HK-2 (cell line): Measurements from ENCODE around the gene TCEA3.
A peak's percentile ranks its signal among the peaks of the same experiment; 100 is the strongest.

Source experiments
- DNase-seq: peaks from one replicate; pipeline ENCODE4 v3.0.0-alpha.2; 2018; ENCODE audit not compliant: unreplicated experiment

The TCEA3 gene

DNA sequence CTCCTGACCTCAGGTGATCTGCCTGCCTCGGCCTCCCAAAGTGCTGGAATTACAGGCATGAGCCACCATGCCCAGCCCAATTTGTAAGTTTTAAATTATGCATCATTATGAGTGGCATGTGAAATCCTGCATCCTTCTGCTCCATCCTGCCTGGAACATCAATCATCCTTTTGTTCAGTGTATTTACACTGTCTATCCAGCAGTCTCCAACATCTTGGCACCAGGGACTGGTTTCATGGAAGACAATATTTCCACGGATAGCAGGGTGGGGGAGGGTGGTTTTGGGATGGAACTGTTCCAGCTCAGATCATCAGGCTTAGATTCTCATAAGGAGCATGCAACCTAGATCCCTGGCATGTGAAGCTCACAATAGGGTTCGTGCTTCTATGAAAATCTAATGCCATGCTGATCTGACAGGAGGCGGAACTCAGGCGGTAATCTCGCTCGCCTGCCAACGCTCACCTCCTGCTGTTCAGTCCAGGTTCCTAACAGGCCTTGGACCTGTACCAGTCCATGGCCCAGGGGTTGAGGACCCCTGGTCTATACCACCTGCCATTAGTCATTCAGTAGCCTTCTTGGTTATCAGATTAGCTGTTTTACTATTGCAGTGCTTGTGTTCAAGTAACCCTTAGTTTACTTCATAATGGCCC, 22.2 kb upstream of the TCEA3 start:
- no peak for DNase-seq

DNA sequence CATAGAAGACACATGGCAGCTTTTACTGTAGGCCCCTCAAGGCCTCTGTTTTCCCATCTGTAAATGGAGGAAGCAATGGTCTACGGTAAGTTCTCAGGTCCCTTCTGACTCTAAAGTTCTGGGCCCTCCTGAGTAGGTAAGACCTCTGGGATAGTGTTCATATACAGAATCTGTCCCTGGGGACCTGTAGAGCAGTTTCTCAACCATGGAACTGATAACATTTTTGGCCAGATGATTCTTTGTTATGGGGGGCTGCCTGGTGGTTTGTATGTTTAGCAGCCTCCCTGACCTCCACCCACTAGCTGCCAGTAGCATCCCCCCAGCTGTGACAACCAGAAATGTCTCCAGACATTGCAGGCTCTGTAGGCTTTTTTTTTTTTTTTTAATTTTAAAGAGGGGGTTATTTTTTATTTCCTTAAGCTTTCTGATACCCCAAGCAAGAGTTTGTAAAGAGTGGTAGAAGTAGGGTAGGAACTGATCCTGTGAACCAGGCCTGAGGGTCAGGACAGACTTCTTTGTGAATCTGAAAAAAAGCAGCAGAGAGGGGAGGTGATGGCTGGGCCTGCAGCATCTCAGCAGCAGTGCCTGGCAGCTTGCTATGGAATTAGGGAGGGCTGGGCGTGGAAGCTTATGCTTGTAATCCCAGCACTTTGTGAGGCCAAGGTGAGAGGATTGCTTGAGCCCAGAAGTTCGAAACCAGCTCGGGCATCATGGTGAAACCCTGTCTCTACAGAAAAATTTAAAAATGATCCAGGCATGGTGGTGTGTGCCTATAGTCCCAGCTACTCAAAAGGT, 20.2 kb upstream of the TCEA3 start:
- no peak for DNase-seq

DNA sequence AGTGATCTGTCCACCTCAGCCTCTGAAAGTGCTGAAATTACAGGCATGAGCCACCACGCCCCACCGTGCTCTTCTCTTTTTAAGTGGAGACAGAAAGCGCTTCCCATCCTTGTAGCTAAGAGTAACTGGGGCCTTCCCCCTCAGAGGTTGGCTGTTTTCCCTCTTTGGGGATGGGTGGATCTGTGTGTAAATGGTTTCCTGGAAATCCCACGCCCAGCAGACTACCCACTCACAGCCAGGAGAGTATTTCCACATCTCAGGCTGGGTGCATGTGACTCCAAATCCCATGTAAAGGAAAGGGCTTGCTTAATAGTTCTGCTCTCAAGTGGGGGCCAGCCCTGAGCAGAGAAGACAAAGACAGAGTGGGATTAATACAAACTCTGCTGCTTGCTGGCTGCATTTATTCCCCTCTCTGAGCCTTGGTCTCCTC, 19.6 kb upstream of the TCEA3 start:
- DNase-seq = no peak

DNA sequence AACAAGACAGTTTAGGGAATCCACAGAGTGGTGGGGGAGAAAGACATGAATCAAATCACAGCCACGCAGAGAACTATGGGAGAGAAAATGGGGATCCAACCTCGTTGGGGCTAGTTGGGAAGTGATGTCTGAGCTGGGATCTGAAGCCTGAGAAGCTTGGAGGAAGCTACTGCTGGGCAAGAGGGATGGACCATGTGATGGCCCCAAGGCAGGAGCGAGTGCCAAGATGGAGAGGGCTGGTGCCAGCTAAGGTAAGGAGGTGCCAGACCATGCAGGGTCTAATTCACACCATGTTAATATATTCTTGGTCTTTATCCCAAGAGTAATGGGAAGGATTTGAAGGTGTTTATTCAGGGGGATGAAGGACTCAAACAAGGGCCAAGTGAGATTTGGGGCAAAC, 18.2 kb upstream of the TCEA3 start:
- no peak for DNase-seq

DNA sequence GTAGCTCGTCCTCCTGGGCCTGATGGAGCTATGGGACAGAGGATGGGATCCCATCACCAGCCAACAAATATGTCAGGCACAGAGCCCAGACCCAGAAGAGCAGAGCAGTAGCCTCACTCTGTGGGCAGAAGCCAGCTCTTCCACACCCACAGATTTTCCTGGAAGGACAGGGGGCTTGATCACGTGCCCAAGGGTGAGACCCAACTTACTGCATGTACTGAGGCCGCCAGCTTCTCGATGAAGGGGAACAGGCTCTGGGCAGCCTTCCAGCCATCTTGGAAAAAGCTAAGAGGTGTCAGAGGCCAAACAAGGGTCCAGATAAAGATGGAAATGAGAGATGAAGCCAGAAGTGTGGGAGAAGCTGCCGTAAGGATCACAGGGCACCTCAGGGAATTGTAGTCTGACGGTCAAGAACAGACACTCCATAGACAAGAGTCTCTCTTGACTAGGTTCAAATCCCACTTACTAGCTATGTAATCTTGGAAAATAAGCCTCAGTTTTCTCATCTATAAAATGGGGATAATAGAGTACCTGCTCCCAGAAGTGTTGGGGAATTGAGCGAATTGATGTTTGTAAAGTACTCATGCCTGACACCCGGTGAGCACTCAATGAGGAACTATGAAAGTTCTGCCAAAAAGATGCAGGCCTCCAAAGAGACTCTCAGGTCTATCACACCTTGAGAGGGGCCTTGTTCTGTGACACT, 17.0 kb upstream of the TCEA3 start:
- DNase-seq = no peak

DNA sequence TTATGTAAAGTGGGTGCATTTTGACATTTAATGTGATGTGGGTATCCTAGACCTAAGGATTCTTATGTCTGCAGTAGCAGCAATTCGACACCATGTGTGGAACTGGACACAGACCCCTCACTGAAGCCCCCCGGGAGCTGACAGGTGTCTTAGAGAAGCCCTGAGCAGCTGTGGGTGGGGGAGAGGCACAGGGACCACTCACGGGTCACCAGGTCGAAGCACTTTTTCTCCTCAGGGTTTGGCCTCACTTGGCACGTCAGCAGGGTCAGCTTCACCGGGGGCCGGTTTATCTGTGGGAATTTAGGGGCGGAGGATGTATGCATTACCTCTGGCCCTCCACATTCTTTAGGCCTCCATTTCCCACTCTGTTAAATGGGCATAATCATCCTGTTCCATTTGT, 14.0 kb upstream of the TCEA3 start:
- no peak for DNase-seq

DNA sequence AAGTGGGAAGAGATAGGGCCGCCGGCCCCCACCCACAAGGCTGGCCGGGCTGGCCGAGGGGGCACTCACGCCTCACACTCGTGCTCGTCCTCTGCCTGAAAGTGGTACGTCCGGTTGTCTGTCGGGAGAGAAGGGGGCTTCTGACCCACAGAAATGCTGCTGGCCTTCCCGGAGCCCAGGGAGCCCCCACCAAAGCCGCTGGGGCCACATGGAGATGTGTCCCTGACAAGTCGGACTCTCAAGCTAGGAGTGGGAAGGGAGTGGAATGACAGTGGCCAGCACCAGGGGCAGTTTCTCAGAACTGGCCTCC, 12.8 kb upstream of the TCEA3 start:
- no peak for DNase-seq

DNA sequence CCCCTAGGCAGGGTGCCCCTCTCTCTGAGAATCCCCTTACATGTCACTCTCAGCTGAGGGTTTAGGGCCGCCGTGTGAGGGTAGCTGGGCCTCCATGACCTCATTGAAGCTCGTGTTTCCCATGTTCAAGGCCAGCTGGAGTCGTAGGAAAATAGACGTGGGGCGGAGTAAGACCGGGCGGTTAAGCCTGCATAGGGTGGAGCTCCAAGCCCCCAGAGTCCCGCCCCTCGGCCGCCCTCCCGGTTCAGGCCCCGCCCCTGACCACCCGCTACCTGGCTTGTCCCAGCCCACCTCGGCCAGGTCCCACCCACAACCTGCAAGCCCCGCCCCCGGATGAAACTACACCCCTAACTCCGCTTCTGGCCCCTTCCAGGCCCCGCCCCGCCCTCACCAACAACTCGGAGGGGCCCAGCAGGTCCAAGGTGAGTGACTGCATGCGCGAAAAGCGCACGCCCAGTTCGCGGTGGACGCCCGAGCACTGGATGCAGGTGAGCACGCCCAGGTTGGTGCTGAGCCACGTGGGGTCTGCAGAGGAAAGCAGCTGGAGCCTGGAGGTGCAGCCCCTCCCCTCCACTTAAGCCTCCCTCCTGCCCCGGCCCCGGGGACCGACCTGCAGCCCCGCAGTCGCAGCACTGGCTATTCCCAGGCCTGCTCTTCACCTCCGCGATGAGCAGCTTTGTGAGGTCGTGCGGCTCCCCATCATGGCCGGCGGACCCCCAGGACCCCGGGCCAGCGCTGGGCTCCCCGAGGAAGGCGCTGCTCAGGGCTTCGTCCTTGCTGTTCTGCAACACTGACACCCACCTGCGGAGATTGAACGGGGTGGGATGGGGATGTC, 12.2 kb upstream of the TCEA3 start:
- no peak for DNase-seq

DNA sequence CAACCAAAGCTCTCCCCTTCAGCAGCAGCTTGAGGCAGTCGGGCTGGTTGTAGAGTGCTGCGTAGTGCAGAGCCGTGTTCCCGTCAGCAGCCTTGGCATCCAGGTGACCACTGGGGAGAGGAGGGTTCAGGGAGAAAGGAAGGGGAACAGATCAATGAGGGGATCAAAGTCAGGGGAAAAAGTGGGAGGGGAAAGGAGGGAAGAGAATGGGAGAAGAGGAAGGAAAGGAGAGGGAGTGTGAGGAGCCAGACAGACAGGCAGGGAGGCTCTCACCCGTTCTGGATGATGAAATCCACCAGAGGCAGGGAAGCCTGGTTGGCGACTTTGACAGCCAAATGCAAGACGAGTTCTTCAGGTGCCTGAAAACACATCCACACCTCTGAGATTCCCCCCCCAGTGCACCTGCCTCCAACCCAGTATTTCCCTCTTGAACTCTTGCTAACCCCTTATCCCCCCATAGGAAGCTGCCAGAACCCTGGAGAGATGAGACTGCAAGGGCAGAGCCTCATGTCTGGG, 9.8 kb upstream of the TCEA3 start:
- DNase-seq = no peak

DNA sequence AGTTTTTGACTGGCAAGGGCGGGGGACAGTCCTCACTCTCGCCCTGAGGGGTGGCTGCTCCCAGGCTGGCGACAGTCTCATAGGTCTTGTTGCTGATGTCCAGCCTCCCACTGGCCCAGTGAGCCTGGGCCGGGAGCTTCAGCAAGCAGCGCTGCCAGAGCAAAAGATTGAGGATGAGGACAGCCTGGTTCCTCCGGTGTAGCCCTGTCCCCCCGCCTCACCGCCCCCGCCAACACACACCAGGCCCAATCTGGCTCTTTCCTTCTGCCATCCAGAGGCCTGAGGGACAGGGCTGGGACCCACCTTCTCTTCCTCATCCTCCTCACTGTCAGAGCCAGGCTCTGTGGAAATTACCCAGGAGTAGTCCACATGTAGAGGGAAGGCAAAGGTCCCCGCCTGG, 8.6 kb upstream of the TCEA3 start:
- DNase-seq = no peak

DNA sequence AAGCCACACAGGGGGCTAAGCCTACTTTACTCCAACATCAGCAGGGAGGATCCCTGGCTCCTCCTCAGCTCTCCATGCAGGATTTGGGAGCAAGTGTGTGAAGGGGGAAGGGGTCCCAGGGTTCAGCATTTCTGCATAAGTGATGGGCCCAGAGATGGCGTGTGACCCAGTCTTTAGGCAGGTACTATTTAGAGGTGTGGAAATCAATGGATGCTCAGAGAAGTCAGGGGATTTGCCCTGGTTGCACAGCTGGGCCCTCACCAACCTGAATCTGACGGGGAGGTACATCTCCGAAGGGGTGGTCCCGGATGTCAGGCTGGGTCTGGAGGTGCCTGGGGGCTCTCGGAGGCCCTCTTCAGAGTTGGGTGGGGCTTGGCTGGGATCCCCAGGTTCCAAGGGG, 6.9 kb upstream of the TCEA3 start:
- no peak for DNase-seq

DNA sequence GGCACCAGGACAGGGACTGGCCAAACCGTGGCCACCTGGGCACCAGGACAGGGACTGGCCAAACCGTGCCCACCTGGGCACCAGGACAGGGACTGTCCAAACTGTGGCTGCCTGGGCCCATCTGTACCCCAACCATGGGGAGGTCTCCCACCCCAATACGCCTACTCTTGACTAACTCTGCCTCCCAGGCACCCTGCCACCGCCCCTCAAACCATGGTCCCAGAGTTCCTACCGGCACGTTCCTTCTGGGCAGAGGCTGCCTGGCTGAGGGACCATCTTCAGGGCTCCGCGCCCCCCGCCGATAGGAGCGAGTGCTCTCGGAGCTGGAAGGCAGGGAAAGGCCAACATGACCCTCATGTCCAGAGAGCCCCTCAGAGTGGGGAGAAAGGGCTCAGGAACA, 6.3 kb upstream of the TCEA3 start:
- DNase-seq = no peak

DNA sequence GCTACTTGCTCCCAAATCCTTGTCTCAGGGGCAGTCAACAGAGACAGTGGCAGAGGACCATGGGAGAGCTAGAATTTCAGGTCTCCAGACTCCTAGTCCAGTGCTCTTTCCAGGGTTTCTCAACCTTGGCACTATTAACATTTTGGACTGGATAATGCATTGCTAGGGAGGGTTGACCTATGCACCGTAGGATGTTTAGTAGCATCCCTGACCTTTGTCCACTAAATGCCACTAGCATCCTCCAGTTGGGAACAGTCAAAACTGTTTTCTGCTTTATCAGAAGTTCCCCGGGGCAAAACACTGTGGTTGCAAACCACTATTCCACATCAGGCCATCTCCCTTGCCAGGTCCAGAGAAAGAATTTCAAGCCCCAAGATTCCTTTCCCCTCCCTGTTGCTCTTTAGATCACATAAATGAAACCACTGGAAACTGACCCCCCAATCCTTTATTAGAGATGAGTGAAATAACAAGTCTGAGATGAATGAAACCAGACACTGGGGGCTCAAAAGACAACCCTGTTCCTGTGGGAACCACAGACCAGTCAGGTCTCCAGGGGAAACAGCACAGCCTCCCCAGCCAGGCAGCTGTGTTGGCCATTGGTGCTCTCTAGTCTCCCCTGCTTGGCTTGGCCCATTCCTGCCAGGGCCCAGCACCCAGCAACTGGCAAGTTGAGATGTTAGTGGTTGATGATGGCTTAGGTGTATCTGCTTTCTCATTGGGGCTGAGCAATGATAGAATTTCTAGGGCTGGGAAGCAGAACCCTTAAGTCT, 3.8 kb upstream of the TCEA3 start:
- DNase-seq = no peak

DNA sequence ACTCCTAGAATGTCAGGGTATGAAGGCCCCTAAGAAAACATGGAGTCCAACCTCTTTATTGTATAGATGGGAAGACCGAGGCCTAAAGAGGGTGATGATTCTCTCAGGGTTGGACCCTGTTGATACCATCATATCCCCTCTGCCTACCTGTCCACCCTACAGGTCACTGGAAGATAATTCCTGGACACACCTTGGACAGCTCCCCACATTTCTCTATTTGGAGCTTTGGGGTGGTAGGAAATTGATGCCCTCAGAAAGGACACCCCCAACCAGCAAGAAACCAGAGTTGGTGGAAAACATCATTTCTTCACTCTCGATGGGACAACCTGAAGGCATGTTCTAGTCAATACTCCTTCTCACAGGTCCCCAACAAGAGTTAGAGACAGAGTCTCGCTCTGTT, 3.0 kb upstream of the TCEA3 start:
- DNase-seq = no peak

DNA sequence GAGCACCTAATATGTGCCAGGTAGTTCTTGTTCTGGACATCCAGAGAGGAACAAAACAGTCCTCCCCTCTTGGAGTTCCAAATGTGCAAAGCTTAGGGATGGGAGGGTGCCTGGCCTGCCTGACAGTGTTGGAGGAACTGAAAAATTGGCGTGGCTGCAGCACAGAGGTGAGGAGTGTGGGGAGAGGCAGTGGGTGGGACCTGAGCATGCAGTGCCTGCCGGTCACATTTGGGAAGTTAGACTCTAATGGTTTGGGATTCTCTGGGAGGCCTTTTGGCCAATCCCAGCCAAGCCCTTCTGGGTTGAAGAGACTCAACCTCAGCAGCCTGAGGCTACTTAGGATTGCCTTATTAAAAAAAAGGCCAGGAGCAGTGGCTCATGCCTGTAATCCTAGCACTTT, 2.3 kb upstream of the TCEA3 start:
- DNase-seq = no peak

DNA sequence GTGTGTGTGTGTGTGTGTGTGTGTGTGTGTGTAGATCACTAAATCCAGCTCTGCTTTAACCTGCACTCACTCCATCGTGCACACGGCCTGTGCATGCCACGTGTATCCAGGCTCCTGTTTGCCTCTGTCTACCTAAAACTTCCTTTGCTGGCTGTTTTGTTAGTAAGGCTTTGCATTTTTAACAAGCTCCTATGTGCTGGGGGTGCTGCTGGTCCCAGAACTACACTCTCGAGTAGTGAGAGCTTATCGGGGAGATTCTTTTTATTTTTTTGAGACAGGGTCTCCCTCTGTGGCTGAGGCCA, 596 bp upstream of the TCEA3 start:
- no peak for DNase-seq

DNA sequence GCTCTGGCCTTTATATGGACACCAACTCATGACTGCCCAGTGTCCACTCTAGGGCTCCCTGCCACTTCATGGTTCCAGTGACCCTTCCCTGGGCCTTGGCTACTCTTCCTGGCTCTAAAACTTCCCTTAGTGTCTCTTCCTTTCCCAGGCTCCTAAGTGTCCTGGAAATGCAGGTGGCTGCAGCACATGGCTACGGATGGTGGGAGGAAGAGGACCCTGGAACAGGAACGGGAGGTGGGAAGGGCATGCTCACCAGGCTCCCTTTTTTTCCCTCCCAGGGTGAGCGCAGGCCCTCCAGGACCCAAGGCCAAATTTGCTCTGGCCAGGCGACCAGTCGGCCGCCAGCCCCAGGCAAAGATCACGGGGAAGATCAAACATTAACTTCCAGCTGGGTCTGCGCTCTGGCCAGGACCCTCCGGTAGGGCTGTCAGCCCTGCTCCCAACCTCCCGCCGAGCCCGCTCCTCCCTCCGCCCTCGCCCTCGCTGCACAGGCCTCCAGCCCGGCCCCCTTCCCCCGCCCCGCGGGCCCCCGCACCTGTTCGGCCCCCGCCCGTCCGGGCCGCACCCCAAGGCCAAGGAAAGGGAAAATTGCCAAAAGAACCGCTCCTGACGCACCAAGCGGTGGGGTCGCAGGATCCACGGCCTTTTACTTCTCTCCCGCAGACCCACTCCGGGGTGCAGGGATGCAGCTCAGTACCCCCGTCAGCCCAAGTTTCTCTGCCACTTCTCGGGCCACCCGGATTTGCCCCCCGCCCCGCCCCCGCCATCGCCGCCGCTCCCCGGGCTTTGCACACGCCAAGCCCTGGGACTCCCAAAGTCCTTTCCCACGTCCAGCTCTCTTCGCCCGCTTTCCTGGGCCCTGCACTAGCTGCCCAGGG, 894 bp downstream of the TCEA3 start:
- DNase-seq = peak; percentile 54

DNA sequence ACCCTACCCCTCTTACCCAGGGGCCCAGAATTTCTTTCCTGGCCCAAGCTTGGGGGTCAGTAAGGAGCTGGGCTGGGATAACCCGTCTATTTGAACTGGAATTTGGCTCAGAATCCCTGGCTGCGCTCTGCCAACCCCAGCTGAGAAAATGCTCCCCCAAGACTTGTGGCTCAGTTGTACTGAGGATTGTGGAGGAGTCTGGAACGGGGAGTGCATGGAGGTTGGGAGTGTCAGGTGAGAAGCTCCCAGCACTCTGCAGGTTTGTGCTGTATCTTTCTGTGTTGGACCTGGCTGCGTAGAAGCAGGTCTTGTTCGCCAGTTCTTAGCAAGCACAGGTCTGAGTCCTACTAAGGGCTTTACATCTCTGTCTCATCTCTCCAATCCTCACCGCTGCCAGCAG, 1.6 kb downstream of the TCEA3 start:
- DNase-seq = no peak

DNA sequence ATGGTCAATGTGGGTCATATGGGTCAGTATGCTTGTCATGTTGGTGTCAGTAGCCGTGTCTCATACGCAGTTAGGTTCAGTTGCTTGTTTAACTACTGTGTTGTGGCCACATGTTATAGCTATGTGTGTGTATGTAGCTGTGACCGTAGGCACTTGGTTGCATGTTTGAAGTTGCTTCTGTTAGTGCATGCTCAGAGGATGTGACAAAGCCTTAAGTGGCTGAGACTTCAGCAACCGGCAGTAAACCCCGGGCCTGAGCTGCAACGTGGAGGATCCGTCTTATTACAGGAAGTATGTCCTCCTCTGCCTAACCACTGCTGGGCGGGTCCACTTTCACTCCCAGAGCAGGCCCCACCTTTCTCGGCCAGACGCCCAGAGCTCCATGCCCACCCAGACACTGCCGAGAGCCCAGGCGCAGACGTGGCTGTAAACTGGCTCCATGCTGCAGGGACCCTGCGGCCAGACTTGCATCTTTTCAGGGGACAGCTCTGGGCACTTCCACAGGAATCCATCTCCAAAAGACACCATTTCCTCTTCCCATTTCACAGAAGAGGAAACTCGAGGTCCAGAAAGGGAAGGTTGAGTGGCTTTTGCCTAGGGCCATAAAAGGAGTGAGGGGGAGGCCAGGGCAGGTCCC, 2.2 kb downstream of the TCEA3 start:
- DNase-seq = no peak

DNA sequence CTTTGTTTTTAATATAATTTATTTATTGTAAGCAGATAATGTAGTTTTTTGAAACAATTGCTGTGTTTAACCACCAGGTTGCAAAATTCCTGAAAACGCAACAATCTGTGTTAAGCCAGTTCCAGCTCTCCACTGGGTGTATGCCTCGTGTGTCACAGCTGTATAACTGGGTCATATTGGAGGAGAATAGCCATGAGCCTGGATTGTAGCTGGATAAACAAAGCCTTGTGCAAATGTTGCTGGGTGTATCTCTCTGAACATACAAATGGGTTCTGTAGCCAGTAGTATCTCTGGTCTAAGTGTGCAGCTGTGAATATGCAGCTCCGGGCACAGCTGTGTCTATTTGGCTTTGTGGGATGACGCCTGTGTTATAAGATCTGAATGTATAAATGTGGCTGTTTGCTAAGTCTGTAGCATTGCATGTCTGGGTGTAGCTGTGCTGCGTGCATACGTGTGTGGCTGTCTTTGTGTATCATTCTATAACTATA, 2.8 kb downstream of the TCEA3 start:
- DNase-seq = no peak
